ENCODE data around the gene STARD3. TPM values are rescaled to one million over a fixed set of nuclear protein-coding genes. Genes with fewer than 3 reads are reported as not detected.

Gene STARD3
- total and polyA plus RNA-seq, 3 experiments from 2014 or later = 44.5 to 74.1 (median 71.4) TPM

Other genes starting within 250 kb of the STARD3 start
- 10 to 100 TPM; 20.9 to 21.4 TPM for gene FBXL20, start 235.5 kb upstream of the STARD3 start, total RNA-seq
- 4.4 TPM for gene FBXL20, start 235.5 kb upstream of the STARD3 start, polyA plus RNA-seq
- gene MED1, start 185.9 kb upstream of the STARD3 start, total RNA-seq = 10 to 100 TPM; 85.1 to 87.3 TPM
- gene MED1, start 185.9 kb upstream of the STARD3 start, polyA plus RNA-seq = 22.0 TPM
- 10 to 100 TPM; 86.9 to 91.8 TPM for gene CDK12, start 175.7 kb upstream of the STARD3 start, total RNA-seq
- gene CDK12, start 175.7 kb upstream of the STARD3 start, polyA plus RNA-seq = 5.6 TPM
- not detected for gene NEUROD2, start 29.2 kb upstream of the STARD3 start, total RNA-seq
- gene NEUROD2, start 29.2 kb upstream of the STARD3 start, polyA plus RNA-seq = not detected
- gene PPP1R1B, start 10.2 kb upstream of the STARD3 start, total RNA-seq = not detected
- not detected for gene PPP1R1B, start 10.2 kb upstream of the STARD3 start, polyA plus RNA-seq
- 1 to 10 TPM in 1 of 2 experiments, under 1 TPM in 1; 0.97 to 1.6 TPM for gene TCAP, start 28.2 kb downstream of the STARD3 start, total RNA-seq
- not detected for gene TCAP, start 28.2 kb downstream of the STARD3 start, polyA plus RNA-seq
- gene PNMT, start 31.3 kb downstream of the STARD3 start, total RNA-seq = not detected
- gene PNMT, start 31.3 kb downstream of the STARD3 start, polyA plus RNA-seq = 0.39 TPM
- gene PGAP3, start 50.9 kb downstream of the STARD3 start, total RNA-seq = 10 to 100 TPM; 11.8 to 12.1 TPM
- gene PGAP3, start 50.9 kb downstream of the STARD3 start, polyA plus RNA-seq = 22.4 TPM
- 1 to 10 TPM; 3.6 to 3.9 TPM for gene ERBB2, start 62.9 kb downstream of the STARD3 start, total RNA-seq
- gene ERBB2, start 62.9 kb downstream of the STARD3 start, polyA plus RNA-seq = 2.4 TPM
- 10 to 100 TPM; 42.3 to 46.2 TPM for gene MIEN1, start 93.4 kb downstream of the STARD3 start, total RNA-seq
- 114 TPM for gene MIEN1, start 93.4 kb downstream of the STARD3 start, polyA plus RNA-seq
- not detected for gene GRB7, start 100.8 kb downstream of the STARD3 start, total RNA-seq
- gene GRB7, start 100.8 kb downstream of the STARD3 start, polyA plus RNA-seq = not detected
- 100 to 1,000 TPM; 119 to 126 TPM for gene IKZF3, start 227.2 kb downstream of the STARD3 start, total RNA-seq
- 138 TPM for gene IKZF3, start 227.2 kb downstream of the STARD3 start, polyA plus RNA-seq
- gene ZPBP2, start 231.1 kb downstream of the STARD3 start, total RNA-seq = under 1 TPM; 0.58 to 0.74 TPM
- gene ZPBP2, start 231.1 kb downstream of the STARD3 start, polyA plus RNA-seq = 0.09 TPM

All from CD8-positive, alpha-beta memory T cell (primary cell).